HG03103 (cell line): ENCODE results near the gene MERTK.

Experiments
- ATAC-seq: cut with Tn5 transposase; IDR thresholded peaks from one replicate; pipeline ENCODE4 v1.9.1; 2021; ENCODE audit warnings: low read depth; ENCODE audit not compliant: unreplicated experiment

The MERTK gene

GRCh38 chr2:112004253-112004645, 105.8 kb downstream of the MERTK start:
- no peak for ATAC-seq

- ATAC-seq: no peak
These were observed 107.1 kb downstream of the MERTK start for GRCh38 chr2:112005406-112006075.

GRCh38 chr2:112006076-112006410, 107.6 kb downstream of the MERTK start:
- no peak for ATAC-seq

GRCh38 chr2:112007493-112007892, 109.1 kb downstream of the MERTK start:
- ATAC-seq: no peak

GRCh38 chr2:112008910-112009485, 110.6 kb downstream of the MERTK start:
- no peak for ATAC-seq

- no peak for ATAC-seq
These were observed 112.3 kb downstream of the MERTK start for GRCh38 chr2:112010751-112011150.

GRCh38 chr2:112012556-112012955, 114.1 kb downstream of the MERTK start:
- ATAC-seq: no peak

GRCh38 chr2:112018846-112019245, 120.4 kb downstream of the MERTK start:
- ATAC-seq: no peak

GRCh38 chr2:112019569-112019982, 121.2 kb downstream of the MERTK start:
- no peak for ATAC-seq

GRCh38 chr2:112020561-112020960, 122.2 kb downstream of the MERTK start:
- no peak for ATAC-seq

- no peak for ATAC-seq
These were observed 122.9 kb downstream of the MERTK start for GRCh38 chr2:112021290-112021689.

- ATAC-seq: no peak
These were observed 123.4 kb downstream of the MERTK start for GRCh38 chr2:112021781-112022231.

- no peak for ATAC-seq
These were observed 125.3 kb downstream of the MERTK start for GRCh38 chr2:112023707-112024106.

GRCh38 chr2:112024231-112024630, 125.8 kb downstream of the MERTK start:
- no peak for ATAC-seq

- no peak for ATAC-seq
These were observed 126.6 kb downstream of the MERTK start for GRCh38 chr2:112024896-112025491.

- ATAC-seq: no peak
These were observed 128.1 kb downstream of the MERTK start for GRCh38 chr2:112026509-112026908.

- no peak for ATAC-seq
These were observed 129.4 kb downstream of the MERTK start for GRCh38 chr2:112027767-112028166.

- ATAC-seq: no peak
These were observed 130.8 kb downstream of the MERTK start for GRCh38 chr2:112029164-112029563.

GRCh38 chr2:112031473-112032223, 133.2 kb downstream of the MERTK start:
- no peak for ATAC-seq

GRCh38 chr2:112032224-112032586, 133.8 kb downstream of the MERTK start:
- no peak for ATAC-seq

GRCh38 chr2:112032689-112033465, 134.5 kb downstream of the MERTK start:
- no peak for ATAC-seq
